Measurements from ENCODE around the gene OPCML. TPM values are rescaled to one million over a fixed set of nuclear protein-coding genes. Genes with fewer than 3 reads are reported as not detected.

The OPCML gene
- total and polyA plus RNA-seq, 2 donors: 0.06 to 2.3 TPM

DNA sequence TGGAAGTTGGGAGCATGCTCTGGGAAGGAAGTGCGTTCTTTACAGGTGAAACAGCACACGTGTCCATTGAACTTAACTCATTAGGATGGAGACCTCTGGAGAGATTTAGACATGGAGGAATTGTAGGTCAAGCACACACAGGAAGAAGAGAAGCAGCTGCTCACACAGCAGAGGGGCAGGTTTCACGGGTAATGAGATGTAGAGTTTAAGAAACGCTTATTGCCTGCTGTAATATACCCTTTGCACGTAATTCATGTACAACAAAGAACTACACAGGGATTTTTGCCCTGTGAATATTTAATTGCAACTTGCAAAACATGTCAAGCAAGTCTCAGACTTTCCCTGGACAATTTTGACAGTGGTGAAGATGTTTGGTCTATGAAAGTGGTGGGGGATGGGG is 508.0 kb downstream of the OPCML start:
- no peaks in the 10 kb centered on the region for H3K36me3 ChIP-seq (ENCODE audit: insufficient read depth)
- no peaks in the 10 kb centered on the region for H3K4me1 ChIP-seq (ENCODE audit: insufficient read depth)
- H3K27ac ChIP-seq (ENCODE audit: low read depth): no peak overlapping the region
- WGBS: 75% methylated on average over 5 of the region's 5 CpGs
- DNase-seq (ENCODE audit: extremely low spot score): no peak
- no peak overlapping the region for H3K4me3 ChIP-seq (ENCODE audit: low read depth, low read length)

DNA sequence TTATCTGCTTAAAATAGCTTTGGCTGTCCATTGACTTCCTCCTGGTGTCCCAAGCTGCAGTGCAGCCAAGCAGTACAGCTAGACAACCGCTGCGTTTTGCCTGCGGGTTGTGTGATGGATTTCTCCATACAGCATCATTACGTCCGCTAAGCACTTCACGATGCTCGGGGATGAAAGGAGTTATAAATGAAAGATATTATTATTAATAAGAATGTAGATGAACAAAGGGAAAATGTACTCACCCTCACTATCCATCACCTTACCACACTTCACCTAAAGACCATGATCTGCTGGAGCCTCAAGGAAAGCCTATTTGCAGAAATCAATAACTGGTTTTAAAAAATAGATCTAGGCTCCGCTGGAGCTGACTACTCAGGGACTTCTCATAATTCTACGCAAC is 509.1 kb downstream of the OPCML start:
- DNase-seq (ENCODE audit: extremely low spot score): no peak
- 83% methylated on average over 9 of the region's 9 CpGs for WGBS
- Histone ChIP-seq H3K4me1 (ENCODE audit: insufficient read depth) (no peaks in the 10 kb centered on the region), H3K36me3 (ENCODE audit: insufficient read depth) (no peaks in the 10 kb centered on the region), H3K27ac (ENCODE audit: low read depth) (no peak overlapping the region), H3K4me3 (ENCODE audit: low read depth, low read length) (no peak overlapping the region)

DNA sequence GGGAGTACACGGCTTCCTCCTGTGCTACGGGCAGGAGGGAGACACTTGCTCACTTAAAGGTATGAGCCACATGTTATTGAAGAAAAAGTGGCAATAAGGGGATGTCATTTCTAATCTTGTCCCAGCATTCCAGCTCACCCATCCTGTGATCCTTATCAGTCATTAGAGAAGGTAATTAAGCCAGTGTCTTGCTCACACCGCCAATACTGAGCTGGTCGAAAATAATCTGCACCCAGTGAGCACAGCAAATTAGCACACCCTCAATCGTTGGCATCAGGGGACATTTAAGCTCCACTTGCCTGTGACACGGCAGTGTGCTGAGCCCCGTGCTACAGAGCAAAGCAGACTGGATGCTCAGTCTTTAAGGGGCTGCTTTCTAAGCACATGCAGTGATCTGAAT is 510.7 kb downstream of the OPCML start:
- no peak overlapping the region for H3K27ac ChIP-seq (ENCODE audit: low read depth)

DNA sequence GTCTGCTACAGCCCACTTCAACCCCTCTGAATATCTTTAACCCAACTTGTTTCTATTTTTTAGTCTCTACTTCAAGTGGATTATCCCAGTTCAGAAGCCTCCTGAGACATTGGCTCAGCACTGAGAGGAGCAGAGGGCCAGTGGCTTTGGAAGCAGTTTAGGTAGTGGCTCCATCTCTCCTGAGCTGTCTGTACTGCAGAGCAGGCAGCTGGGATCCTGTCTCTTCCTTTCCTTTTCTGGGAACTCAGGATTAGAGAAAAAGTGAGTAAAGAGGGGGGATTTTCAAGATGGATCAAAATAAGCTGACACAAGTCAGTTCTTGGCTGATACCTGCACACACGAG is 512.0 kb downstream of the OPCML start:
- DNase-seq (ENCODE audit: extremely low spot score): no peak
- 67% methylated on average over 1 of the region's 1 CpG for WGBS
- no peaks in the 10 kb centered on the region for H3K4me1 ChIP-seq (ENCODE audit: insufficient read depth)
- no peak overlapping the region for H3K27ac ChIP-seq (ENCODE audit: low read depth)
- H3K36me3 ChIP-seq (ENCODE audit: insufficient read depth): no peaks in the 10 kb centered on the region
- H3K4me3 ChIP-seq (ENCODE audit: low read depth, low read length): no peak overlapping the region

More for the DNA sequence above, 510.7 kb downstream of the OPCML start:
- Histone ChIP-seq H3K36me3 (ENCODE audit: insufficient read depth) (no peaks in the 10 kb centered on the region), H3K4me3 (ENCODE audit: low read depth, low read length) (no peak overlapping the region), H3K4me1 (ENCODE audit: insufficient read depth) (no peaks in the 10 kb centered on the region)
- 32% methylated on average over 7 of the region's 7 CpGs for WGBS
- no peak for DNase-seq (ENCODE audit: extremely low spot score)

DNA sequence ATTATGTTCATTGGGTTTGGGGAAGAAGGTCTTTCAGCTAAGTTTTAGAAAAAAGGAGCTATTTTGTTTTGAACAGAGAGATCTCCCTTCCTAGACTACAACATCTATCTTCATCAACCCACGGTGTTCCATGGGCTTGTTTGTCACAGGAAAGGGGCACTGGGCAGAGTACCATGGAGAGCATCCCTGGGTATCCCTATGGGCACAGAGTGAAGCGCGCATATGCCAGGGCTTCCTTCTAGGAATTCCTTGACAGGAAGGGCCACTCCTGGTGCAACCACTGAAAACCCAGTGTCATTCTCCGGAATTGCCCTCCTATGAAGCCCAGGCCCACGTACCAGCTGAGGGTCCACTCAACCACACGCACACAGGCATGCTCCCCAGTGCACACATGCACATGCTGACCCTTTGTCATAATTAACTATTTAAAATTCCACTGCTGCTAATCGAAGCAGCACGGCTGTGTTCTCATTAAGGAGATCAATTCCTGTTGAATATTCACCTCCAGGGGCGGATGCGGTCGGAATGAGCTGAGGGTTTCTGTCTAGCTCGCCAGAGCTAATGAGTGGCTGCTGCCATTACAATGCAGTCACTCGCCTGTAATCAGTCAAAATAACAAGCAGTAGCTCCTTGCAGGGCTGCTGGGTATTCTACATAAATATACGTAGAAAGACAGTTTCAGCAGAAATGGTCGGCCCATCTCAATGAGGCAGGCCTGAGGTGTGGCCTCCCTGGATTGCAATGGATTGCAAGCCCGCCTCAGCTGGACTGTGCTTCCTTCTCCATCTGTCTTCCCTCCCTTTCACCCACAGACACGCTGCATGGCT is 512.5 kb downstream of the OPCML start:
- 82% methylated on average over 17 of the region's 17 CpGs for WGBS
- Histone ChIP-seq H3K27ac (ENCODE audit: low read depth) (no peak overlapping the region), H3K4me3 (ENCODE audit: low read depth, low read length) (no peak overlapping the region), H3K36me3 (ENCODE audit: insufficient read depth) (no peaks in the 10 kb centered on the region), H3K4me1 (ENCODE audit: insufficient read depth) (no peaks in the 10 kb centered on the region)
- DNase-seq (ENCODE audit: extremely low spot score): no peak

DNA sequence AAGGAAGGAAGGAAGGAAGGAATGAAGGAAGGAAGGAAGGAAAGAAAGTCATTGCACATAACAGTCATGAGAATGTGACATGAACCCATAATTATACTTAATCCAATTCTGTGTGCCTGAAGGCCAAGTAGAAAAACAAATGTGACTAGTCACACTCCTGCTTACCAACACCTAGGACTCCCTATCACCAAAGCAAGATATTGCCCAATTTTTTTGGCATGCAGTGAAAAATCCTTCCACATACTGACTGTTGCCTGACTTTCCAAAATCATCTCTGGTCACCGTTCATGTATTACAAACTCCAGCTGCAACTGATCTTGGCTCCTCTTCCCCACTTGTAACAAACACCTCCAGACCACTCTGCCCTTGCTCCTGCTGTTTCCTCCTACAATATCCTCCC is 516.8 kb downstream of the OPCML start:
- DNase-seq (ENCODE audit: extremely low spot score): no peak
- no peak overlapping the region for H3K27ac ChIP-seq (ENCODE audit: low read depth)
- H3K4me1 ChIP-seq (ENCODE audit: insufficient read depth): no peaks in the 10 kb centered on the region
- H3K4me3 ChIP-seq (ENCODE audit: low read depth, low read length): no peak overlapping the region
- H3K36me3 ChIP-seq (ENCODE audit: insufficient read depth): no peaks in the 10 kb centered on the region
- 37% methylated on average over 1 of the region's 1 CpG for WGBS

DNA sequence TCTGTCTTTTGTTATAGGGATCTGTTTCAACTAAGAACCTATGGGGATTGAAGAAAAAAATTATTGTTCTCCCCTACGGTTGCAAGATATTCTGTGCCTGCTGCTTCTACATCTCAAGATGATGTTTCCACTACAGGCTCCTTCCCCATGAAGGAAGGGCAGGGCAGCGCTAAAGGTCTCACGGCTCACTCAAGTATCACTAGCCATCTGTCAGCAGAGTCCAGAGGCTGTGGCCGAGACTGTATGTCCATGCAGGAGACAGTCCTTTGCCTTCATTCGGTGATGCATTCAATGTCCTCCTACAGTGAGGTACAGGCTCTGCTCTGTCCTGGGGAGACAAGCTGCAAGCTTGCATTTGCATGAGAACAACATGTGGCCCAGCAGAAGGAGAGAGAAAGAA is 518.0 kb downstream of the OPCML start:
- Histone ChIP-seq H3K4me1 (ENCODE audit: insufficient read depth) (no peaks in the 10 kb centered on the region), H3K27ac (ENCODE audit: low read depth) (no peak overlapping the region), H3K36me3 (ENCODE audit: insufficient read depth) (no peaks in the 10 kb centered on the region), H3K4me3 (ENCODE audit: low read depth, low read length) (no peak overlapping the region)
- 77% methylated on average over 5 of the region's 5 CpGs for WGBS
- no peak for DNase-seq (ENCODE audit: extremely low spot score)

DNA sequence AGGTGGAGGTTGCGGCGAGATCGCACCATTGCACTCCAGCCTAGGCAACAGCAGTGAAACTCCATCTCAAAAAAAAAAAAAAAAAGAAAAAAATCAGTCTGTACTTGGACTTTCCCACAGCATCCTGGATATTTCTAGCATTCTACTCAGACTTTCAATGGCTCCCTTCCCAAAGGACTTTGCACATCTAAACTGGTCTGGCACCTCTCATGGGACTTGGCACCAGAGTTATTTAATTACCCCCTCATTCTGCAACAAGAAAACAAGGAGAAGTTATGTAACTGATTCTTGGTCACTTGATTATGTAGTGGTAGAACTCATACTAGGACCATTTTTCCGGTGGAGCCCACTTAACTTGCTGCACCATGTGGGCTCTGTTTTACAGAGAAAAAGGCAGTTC is 519.5 kb downstream of the OPCML start:
- Histone ChIP-seq H3K4me3 (ENCODE audit: low read depth, low read length) (no peak overlapping the region), H3K4me1 (ENCODE audit: insufficient read depth) (no peaks in the 10 kb centered on the region), H3K27ac (ENCODE audit: low read depth) (no peak overlapping the region), H3K36me3 (ENCODE audit: insufficient read depth) (no peaks in the 10 kb centered on the region)
- DNase-seq (ENCODE audit: extremely low spot score): no peak
- WGBS: 95% methylated on average over 4 of the region's 4 CpGs

DNA sequence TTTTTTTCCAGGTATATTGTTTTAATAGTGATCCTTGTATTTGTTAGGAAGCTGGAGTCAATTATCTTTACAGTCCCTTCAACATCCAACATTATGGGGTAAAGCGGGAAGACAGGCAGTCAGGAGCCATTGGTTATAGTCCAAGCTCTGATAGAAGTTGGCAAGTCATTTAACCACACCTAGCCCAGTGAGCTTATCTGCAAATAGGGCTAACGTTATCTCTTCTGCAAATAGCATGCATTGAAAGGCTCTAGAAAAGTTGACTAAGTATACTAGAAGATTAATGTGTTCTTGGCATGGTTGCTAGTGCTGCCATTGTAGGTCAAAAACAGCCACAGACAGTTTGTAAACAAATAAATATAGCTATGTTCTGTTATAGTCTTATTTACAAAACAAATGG is 520.7 kb downstream of the OPCML start:
- no peak overlapping the region for H3K4me3 ChIP-seq (ENCODE audit: low read depth, low read length)
- DNase-seq (ENCODE audit: extremely low spot score): no peak
- 25% methylated on average over 2 of the region's 2 CpGs for WGBS
- no peak overlapping the region for H3K27ac ChIP-seq (ENCODE audit: low read depth)
- H3K36me3 ChIP-seq (ENCODE audit: insufficient read depth): no peaks in the 10 kb centered on the region
- H3K4me1 ChIP-seq (ENCODE audit: insufficient read depth): no peaks in the 10 kb centered on the region

DNA sequence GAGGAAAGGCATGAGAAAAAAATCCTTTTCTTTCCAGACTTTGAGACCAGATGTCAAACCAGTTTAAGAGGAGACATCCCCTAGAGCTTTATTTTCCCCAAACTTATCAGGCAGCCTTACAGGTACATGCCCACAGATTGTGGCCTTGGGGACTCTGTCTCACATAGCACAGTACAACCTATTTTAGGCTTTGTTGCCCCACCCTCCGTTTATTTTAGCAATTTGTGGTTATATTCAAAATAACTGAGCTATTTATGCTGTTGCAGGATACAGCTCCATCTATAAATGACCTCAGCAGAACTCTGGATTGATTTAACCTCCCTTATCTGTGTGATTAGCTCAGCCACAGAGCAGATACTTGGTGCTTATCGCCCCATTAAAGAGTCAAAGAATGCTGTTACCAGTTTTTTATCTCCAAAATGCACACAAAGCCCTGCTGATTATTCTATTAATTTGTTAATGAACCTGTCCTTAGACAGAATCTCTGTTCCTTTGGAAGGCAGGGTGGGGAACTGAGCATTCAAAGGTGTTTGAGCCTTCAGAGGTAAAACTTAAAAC is 525.2 kb downstream of the OPCML start:
- DNase-seq (ENCODE audit: extremely low spot score): no peak
- H3K4me3 ChIP-seq (ENCODE audit: low read depth, low read length): no peak overlapping the region
- no peak overlapping the region for H3K27ac ChIP-seq (ENCODE audit: low read depth)
- WGBS: 36% methylated on average over 2 of the region's 2 CpGs
- H3K36me3 ChIP-seq (ENCODE audit: insufficient read depth): no peaks in the 10 kb centered on the region
- no peaks in the 10 kb centered on the region for H3K4me1 ChIP-seq (ENCODE audit: insufficient read depth)

DNA sequence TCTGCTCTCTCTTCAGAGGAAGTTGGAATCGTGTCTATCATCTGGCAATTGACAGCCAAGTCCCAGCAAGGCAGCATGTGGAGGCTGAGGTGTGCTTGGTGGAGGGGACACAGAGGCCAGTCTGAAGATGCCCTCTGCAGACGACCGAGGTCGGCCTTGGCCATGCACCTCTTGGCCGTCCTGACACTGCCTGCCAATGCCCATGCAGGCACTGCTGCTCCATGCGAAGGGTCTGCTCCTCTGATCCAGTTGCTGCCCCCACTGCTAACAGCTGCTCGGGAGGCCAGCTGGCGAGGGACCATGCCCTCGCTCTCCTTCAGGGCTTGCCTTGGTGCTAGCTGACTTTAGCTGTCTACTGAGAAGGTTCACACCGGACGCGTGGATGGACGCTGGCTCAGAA is 527.9 kb downstream of the OPCML start:
- no peaks in the 10 kb centered on the region for H3K4me1 ChIP-seq (ENCODE audit: insufficient read depth)
- DNase-seq (ENCODE audit: extremely low spot score): no peak
- no peaks in the 10 kb centered on the region for H3K36me3 ChIP-seq (ENCODE audit: insufficient read depth)
- WGBS: 80% methylated on average over 13 of the region's 13 CpGs
- no peak overlapping the region for H3K4me3 ChIP-seq (ENCODE audit: low read depth, low read length)
- no peak overlapping the region for H3K27ac ChIP-seq (ENCODE audit: low read depth)

DNA sequence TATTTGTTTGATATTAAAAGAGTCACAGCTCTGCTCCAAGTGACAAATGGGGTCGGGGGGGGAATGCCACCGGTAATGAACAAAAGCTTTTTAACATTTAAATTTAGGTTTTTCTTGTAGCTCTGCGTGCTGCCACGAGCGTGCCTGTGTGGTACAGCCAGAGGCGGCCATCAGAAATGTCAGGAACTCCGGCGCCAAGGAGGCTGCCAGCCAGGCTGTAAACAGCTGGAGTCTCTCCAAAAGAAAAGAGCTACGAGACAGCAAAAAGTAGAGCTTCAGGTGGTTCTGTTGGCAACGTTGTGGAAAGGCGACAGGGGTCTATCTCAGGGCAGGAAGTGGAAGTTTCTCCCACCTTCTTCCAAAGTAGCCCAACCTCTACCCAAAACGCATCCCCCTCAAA is 532.8 kb downstream of the OPCML start:
- H3K4me1 ChIP-seq (ENCODE audit: insufficient read depth): no peaks in the 10 kb centered on the region
- no peaks in the 10 kb centered on the region for H3K36me3 ChIP-seq (ENCODE audit: insufficient read depth)
- no peak overlapping the region for H3K27ac ChIP-seq (ENCODE audit: low read depth)
- 30% methylated on average over 12 of the region's 12 CpGs for WGBS
- DNase-seq (ENCODE audit: extremely low spot score): no peak
- no peak overlapping the region for H3K4me3 ChIP-seq (ENCODE audit: low read depth, low read length)

DNA sequence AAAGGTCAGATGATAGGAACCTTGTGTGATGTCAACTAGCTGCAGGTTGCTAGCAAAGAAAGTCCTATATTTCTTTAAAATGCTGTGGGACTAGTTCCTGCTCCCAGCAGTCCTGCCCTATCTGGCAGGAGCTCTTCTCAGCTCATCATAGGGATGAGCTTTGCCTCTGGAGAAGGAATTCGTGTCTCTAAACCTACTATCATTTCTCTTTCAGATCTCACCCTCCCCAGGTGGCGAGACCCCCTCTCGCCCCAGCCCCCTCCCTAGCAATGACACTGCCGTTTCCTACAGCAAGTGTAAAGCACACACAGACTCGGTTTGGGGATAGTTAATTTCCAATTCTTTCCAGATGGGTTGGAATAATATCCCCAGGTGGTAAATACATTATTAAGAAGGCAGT is 533.3 kb downstream of the OPCML start:
- DNase-seq (ENCODE audit: extremely low spot score): no peak
- 43% methylated on average over 5 of the region's 5 CpGs for WGBS
- Histone ChIP-seq H3K27ac (ENCODE audit: low read depth) (no peak overlapping the region), H3K4me1 (ENCODE audit: insufficient read depth) (no peaks in the 10 kb centered on the region), H3K36me3 (ENCODE audit: insufficient read depth) (no peaks in the 10 kb centered on the region), H3K4me3 (ENCODE audit: low read depth, low read length) (no peak overlapping the region)

DNA sequence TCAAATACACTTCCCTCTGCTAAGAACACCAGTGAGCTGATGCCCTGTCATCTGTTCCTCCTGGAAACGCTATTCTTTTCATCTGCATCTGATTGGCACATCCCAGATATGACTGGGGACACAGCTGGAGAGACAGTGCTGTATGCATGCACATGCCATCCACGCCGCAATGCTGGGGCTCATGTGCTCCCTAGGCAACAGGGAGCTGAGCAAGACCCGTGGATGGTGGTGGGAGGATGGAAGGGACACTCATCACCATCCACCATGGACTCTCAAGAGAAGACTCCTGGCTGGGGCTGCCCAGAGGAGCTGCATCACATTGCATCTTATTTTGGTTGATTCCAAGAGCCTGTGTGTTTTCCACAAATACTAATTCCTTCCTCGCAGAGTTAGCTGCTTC is 534.9 kb downstream of the OPCML start:
- Histone ChIP-seq H3K4me3 (ENCODE audit: low read depth, low read length) (no peak overlapping the region), H3K27ac (ENCODE audit: low read depth) (no peak overlapping the region), H3K36me3 (ENCODE audit: insufficient read depth) (no peaks in the 10 kb centered on the region), H3K4me1 (ENCODE audit: insufficient read depth) (no peaks in the 10 kb centered on the region)
- no peak for DNase-seq (ENCODE audit: extremely low spot score)
- WGBS: 83% methylated on average over 5 of the region's 5 CpGs
